HG03139 (cell line): ENCODE measurements around the gene NR2F1-AS1.

Source experiments
- ATAC-seq: cut with Tn5 transposase; IDR thresholded peaks from one replicate; pipeline ENCODE4 v1.9.1; 2021; ENCODE audit not compliant: unreplicated experiment

NR2F1-AS1 gene

DNA sequence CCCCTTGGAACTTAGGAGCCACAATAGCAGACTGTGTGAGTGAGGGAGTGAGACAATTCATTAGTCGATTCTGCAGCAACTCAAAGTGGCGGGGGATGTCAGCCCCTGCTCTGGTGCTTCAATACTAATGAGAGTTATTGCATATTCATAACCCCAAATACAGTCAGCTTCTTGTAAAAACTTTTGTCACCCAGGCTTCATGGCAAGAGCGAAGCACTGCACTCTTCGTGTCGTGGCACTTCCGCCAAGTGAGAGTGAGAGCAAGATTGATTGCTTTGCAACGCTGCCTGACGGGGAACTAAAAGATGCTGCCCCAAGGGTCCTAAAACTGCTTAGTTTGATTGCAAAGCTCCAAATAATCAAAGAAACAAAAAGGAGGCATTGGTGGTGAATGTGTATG, 150.9 kb downstream of the NR2F1-AS1 start:
- no peak for ATAC-seq

DNA sequence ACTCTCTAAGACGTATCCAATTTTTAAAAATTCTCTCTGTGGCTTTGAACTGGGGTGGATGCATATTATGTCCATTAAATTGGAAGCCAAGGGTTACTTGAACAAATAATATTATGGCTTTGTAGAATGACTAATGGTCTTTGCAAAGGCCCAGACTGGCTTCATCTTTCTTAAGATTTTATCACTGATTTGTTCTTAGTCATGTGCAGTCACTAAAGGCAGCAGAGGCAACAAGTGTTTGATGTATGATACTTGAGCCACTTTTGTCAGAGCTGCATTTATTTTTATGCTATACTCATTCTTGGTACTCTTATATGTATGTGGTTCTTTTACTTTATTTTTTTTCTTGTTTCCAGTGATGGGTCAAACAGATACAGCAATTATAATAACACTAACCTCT, 152.2 kb downstream of the NR2F1-AS1 start:
- no peak for ATAC-seq

DNA sequence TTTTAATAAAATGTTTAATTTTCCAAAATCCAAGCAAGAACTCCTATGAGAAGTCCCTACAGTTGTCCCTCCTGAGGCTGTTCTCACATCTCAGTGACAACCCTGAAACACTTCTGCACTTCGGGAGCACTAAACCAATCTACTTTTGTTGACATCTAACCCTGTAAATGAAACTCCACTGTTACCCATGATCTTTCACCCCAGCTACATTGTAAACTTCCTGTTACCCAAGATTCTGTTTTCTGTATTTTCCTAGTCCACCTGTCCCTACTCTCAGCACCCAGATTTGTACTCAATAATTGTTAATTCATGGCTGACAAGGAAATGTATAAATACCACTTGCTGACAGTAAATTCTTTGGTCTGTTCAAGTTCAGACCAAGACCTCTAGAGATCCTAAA, 153.7 kb downstream of the NR2F1-AS1 start:
- ATAC-seq: no peak

DNA sequence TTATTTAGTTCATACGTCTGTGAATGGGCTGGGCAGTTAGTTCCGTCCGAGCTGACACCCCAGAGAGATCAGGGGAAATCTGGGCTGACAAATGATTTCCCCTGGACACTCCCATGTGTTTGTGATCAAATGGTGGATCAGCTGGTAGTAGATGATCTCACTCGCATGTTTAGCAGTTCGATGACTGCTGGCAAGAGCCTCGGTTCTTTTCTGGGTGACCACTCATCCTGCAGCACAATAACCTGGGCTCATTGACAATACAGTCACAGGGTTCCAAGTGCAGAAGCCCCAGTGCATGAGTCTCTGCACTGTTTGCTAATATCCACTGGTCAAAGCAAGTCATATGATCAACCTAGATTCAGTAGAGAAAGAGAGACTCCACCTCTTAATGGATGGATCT, 155.9 kb downstream of the NR2F1-AS1 start:
- ATAC-seq: no peak

DNA sequence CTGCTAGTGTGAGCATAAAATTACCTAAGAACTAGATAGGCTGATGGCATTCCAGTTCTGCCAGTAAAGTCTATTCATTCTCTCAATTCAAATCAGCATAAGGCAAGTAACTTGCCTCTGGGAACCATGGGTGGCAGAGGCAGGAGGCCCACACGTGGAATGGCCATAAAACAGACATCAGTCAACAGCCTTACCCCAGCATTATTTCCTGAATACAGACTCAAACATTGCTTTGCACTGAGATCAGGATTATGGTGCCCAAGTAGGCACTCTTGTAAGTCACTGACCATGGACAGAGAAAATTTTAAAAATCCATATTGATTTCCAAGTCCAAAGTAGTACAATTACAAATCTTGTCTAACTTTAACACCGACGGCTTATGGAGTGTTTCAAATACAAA, 157.7 kb downstream of the NR2F1-AS1 start:
- no peak for ATAC-seq

DNA sequence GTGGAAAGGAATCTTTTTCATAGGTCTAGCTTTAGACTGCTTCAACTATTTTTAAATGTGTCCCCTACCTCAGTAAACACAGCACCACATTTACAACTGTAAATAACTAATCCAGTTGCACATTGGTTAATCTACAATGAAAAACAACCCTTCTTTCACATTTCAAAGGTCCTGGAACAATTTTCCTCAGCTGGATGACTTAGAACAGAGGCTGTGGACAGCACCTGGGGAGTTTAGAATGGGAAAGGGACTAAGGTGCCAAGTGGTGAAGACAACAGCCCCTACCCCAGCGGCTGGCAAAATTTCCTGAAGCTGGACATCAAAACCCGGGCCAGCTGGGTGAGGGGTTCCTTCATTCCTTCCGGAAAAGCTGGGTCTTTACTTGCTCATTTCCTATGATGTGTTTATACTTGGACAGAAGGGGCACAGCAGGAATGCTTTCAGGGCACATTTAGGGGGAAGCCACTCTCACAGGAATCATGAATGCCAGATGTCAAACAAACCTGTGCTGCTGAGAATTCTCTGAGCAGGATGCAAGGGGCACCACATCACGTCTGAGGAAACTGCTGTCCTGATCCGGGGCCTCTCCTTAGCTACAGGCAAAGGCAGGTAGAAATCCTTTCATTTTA, 158.3 kb downstream of the NR2F1-AS1 start:
- ATAC-seq: no peak

DNA sequence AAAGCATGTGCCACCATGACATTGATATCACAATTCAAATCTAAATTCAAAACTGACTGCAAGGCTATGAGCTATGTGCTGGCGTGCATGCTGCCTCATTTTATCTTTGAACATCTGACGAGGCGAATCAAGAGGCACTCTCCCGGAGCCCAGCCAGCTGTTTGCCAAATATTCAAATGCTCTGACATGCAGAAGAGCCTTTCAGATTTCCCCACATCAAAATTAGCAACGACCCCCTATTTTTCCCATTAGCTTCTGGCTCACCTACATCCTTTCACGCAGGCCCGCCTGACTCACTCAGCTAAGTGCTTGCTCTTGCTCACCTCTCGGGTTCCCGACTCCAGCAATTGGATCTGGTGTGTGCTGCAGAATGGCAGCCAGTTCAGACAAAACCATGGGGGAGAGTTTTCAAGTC, 159.0 kb downstream of the NR2F1-AS1 start:
- no peak for ATAC-seq

DNA sequence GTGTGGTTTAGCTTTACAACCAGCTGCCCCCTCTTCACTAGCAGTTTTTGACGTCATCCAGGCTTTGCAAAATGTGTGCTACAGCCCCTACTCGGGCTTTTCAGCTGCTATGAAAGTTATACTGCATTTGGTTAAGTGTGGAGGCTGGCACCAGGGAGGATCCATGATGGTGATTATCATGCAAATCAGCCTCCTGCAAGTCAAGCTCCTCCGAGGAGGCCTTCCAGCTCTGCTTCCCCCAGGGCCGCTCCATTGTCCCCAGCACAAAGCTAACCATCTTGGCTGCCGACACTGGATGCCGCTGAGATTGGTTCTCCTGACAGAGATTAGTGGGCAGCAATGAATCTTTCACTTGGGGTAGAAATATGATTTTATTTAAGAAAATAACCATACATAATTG, 159.6 kb downstream of the NR2F1-AS1 start:
- no peak for ATAC-seq

DNA sequence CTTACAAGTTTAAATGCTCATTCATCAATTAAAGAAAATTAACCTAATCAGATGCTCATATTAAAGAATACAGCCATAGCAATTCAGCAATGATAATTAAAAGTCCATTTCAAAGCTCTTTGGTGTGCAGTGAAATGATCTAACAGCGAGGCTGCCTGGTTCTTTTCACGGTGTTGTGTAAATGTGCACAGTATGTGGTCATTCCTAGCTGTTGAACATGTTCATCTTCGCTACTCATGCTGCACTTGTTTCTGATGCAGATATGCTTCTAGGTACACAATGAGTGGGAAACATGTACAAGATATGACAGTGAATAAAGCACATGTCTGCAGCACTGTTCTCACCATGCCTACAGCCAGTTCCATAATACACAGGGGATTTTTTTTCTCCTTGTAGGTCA, 163.5 kb downstream of the NR2F1-AS1 start:
- no peak for ATAC-seq

DNA sequence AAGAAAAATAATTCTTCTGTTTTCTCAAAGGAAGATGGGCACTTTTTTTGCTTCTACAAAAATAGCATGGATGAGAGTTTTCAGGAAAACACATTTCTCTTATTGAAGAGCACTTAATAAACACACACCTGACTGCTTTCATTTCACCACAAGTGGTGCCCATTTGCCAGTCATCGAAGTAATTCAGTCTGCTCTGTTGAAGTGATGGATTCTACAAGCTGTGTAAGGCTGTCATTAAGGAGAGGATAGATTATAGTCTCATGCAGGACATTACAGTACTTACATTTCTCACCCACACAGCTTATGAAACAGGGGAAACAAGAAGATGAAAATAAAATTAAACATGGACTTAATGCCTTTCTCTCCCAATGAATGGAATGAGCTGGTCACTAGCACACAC, 165.2 kb downstream of the NR2F1-AS1 start:
- ATAC-seq: no peak

DNA sequence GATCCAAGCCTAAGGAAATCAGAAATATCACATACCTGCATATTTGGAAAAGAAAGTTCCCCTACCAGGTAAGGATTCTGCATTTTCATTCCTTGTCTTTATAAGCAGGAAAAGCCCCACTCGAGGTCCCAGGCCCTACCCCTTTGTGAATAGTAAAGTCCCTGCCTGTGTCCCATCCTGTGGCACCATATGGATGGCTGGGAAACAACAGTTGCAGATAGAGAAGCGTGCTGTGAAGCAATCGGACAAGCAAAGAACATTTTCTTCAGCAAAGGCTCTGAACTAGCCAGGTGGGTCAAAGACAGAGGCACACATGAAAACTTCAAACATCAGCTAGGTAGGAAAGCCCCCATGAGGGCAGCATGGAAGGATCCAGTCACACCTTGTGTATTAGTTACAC, 169.3 kb downstream of the NR2F1-AS1 start:
- no peak for ATAC-seq

DNA sequence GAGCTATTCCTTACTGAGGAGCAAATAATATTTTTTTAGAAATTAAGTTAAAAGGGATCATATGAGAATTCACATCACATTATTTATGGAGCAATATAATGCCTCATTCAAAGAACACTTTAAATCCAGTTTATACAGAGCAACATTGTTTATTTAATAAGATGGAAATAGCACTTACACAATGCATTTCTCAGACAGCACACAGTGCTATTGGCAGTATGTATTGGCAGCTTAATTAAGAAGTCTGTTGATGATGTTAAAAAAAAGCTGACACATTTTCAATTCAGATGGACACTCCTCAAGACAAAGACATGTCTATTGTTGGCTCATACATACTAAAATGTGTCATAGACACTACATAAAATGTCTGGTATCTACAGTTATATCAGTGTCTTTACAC, 171.3 kb downstream of the NR2F1-AS1 start:
- ATAC-seq: no peak

DNA sequence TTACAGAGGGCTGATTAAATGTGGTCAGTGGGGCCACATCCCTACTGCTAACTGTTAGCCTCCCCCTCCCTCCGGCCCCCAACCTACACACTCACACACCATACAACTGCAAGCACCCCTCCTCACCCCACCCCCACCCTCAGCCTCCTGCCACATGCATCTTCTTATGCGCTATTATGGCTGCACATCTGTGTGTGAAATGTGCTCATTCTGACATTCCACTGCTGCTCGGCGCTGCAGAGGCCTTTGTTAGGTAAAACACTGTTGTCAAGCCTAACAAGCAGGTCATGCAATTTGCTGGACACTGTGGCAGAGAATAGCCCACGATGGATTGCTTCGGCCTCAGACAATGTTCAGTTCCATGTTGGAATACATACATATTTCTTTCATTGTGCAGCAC, 173.6 kb downstream of the NR2F1-AS1 start:
- no peak for ATAC-seq

DNA sequence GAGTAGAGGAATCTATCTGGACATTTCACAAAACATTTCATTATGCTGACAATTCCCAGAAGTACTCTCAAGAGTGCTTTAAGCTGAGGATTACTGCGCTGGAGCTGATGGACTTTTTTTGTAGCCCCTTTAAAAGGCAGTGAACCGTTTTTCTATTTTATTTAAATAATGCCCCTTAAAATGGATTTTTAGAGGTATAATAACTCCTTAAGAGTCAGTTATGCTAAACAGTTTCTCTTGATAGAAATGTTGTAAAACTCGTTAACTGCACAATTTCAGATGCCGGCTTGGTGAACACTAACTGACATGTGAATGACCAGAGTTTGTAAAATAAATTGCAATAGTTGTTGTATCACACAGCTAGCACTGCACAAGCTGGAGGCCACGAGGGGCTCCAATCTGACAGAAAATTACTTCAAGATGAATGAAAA, 174.0 kb downstream of the NR2F1-AS1 start:
- ATAC-seq: no peak

DNA sequence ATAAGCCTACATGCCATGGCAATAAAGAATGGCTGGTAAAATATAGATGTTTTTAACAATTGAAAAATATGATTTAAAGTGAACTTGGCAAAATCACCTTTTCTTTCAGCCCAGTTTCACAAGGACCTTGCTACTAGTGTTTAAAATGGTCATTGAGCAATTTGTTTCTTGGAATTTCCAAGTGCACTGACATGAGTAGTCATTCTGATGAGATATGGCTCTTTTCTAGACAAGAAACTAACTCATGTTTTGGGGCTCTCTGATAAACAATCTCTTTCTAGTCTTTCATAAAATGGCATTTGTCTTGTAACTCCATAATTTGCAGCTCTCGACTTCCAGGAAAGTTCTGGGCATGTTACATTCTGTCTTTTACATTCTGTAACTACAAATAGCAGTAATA, 176.8 kb downstream of the NR2F1-AS1 start:
- ATAC-seq: no peak

DNA sequence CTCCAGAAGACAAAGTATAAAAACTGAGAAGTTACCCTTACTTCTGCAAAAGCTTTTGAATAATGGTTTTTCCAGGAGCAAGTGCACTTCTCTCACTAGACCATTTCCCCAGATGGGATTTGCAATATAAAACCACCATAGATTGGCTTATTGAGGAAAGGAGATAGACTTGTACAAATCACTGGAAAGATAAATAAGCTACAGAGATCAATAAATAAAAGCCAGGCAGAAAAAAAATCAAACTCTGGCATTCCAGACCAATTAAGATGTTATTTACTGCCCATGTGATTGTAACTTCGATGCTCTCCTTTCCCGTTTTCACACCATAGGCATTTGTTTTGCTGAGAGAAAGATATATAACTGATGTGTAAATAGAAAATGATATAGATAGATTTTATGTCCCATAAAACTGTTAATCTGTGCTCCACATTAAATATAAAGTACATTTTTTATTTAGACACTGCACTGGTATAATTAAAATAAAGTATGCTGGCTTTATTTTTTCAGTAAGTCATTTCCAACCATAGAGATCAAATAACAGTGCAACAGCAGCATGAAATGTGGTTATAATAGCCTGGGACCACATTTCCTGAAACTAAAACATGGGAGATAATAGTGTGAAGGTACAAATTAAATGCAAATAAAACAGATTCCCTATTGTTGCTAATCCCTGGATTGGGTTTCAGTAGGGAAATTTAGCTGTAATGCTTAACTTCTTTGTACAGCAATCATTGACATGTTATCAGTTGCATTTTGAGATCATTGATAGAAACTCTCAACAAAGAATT, 177.7 kb downstream of the NR2F1-AS1 start:
- no peak for ATAC-seq

DNA sequence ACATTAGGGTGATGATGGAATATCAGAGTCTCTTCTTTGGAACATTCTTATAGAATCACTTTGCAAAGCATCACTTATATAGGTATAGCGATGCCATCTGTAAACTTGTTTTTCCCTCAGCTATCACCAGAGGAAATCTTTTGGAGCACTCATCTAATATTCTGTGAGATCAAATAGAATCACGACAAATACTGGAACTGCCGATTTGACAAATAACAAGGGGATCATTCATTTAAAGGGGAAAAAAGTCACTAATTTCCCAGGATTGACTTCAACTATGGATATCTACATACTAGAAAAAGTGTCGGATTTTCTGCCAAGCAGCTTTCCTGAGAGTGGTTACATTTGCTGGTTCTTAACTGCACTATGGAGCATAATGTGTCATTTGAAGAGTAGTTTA, 178.6 kb downstream of the NR2F1-AS1 start:
- ATAC-seq: no peak

DNA sequence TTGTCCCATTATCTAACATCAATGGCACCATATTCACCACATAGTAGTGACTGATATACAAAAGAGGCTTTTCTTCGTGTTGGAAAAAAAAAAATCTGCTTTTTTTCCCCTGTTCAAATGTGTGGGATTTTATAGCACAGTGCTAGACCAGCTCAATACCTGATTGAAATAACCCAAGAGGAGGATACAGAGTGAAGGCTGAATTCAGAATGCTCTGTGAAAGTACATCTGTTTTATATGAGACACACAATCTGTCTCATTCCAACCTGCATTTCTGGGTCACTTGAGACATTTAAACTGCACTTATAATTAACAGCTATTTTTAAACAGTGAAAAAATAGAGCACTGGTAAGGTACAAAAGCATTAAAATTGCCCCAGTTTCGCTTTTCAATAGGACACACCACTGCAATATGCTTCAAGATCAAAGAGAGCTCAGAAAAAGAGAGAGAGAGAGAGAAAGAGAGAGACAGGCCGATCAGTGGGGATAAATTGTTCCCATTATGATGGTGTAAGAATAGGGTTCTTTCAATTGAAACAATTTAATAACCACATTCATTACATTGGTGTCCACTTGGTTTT, 179.3 kb downstream of the NR2F1-AS1 start:
- ATAC-seq: no peak

DNA sequence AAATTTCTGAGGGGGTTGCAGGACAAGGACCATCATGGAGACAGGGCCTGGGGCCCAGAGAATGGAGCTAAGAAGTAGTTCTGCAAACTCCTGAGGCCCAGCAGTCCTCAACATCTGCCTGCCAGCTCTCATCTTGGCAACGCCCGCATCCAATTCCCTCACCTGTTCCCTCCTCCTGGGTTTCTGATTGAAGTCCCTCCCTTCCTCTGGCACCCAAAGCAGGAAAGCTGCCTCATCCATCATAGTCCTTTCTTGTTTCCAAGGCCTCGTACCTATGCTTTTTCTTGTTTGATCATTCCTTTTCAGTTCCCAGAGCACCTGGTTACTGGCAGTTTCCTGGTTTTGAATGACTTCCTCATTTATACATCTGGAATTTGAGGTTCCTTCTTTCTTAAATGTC, 181.3 kb downstream of the NR2F1-AS1 start:
- ATAC-seq: no peak

DNA sequence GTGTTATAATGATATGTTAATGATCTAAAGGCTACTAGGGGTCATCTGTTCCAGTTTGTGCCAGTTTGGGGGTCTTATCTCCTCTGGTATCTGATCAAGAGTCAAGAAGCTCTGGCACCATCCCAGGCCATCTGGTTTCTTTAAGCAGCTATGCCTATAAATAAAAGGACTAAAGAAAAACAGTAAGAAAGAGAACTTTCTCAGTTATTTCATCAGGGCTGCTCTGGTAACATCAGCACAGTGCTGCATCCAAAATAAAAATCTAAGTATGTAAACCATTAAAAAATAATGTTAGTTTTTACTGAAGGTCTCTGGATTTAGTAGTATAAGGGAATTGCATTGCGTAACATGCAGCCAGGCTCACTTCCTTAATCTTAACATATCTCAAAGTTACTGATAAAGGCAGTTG, 185.0 kb downstream of the NR2F1-AS1 start:
- ATAC-seq: no peak

DNA sequence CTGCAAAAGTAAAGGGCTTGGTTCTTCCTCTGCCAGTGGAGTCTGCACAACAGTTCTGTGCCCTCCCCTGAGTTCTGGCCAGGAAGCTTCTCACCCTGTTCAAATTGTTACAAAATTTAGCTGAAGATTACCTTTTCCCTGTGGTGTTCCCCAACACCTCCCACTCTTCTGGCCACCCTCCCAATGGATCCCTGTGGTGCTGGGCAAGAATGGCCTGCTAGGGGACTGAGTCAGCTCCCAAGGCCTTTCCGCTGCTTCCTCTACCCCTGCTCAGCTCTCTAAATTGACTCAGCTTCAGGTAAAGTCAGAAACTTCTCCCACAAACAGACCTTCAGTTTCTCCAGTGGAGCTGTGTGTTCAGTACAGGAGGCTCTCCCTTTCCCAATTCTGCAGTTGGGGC, 186.0 kb downstream of the NR2F1-AS1 start:
- no peak for ATAC-seq

DNA sequence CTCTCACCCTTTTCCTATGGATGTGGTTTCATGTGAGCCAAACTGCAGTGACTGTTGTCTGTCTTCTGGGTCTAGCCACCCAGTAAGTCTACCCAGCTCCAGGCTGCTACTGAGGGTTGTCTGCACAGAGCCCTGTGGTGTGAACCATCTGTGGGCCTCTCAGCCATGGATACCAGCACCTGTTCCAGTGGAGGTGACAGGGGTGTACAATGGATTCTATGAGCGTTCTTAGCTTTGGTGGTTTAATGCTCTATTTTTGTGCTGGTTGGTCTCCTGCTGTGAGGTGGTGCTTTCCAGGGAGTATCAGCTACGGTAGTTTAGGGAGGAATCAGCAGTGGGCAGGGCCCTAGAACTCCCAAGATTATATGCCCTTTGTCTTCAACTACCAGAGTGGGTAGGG, 186.7 kb downstream of the NR2F1-AS1 start:
- ATAC-seq: no peak
